Measurements from ENCODE around the gene MKRN3. TPM values are rescaled to one million over a fixed set of nuclear protein-coding genes. Genes with fewer than 3 reads are reported as not detected.

The MKRN3 gene
- total RNA-seq, 1 donor from 2014 or later = not detected

DNA sequence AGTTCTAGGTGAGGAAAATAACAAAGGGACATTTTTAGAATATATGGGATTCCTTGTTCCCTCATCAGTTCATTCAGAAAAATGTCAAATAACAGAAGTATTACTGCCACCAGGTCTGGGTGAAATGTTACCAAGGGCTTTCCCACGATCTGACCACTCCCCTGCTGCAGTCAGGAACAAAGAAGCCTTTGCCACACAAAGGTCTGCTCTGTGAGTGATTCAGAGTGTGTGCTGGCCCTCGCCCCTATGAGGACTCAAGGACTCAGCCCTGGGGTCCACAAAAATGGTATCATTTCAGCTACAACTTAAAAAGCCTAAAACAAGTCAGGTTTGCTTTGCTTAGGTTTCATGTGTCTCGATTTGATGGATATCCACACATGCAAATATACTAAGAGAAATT, 5.0 kb downstream of the MKRN3 start:
- Histone ChIP-seq H3K4me3 (ENCODE audit: low read depth, low read length) (no peak overlapping the region), H3K27me3 (ENCODE audit: control insufficient read depth, insufficient read depth, low read length) (no peaks in the 10 kb centered on the region), H3K36me3 (ENCODE audit: control insufficient read depth, insufficient read depth, low read length) (no peaks in the 10 kb centered on the region)
- FAIRE-seq (no peak), DNase-seq (ENCODE audit: low read depth) (no peak)
- TF ChIP-seq, protein P1, sequence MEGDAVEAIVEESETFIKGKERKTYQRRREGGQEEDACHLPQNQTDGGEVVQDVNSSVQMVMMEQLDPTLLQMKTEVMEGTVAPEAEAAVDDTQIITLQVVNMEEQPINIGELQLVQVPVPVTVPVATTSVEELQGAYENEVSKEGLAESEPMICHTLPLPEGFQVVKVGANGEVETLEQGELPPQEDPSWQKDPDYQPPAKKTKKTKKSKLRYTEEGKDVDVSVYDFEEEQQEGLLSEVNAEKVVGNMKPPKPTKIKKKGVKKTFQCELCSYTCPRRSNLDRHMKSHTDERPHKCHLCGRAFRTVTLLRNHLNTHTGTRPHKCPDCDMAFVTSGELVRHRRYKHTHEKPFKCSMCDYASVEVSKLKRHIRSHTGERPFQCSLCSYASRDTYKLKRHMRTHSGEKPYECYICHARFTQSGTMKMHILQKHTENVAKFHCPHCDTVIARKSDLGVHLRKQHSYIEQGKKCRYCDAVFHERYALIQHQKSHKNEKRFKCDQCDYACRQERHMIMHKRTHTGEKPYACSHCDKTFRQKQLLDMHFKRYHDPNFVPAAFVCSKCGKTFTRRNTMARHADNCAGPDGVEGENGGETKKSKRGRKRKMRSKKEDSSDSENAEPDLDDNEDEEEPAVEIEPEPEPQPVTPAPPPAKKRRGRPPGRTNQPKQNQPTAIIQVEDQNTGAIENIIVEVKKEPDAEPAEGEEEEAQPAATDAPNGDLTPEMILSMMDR (IDR thresholded peaks at IDR 0.05; ENCODE audit: insufficient read depth, low read length, severe bottlenecking) = no peak

DNA sequence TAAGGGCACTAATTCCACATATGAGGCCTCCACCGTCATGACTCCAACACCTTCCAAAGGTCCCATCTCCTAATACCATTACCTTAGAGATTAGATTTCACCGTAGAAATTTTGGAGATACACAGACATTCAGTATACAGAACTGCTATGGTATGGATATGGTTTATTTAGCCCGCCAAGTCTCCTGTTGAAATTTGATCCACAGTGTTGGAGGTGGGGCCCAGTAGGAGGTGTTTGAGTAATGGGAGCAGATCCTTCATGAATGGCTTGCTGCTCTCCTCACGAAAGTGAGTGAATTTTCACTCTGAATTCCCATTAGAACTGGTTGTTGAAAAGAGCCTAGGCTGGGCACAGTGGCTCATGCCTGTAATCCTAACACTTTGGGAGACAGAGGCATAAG, 7.4 kb downstream of the MKRN3 start:
- H3K36me3 ChIP-seq (ENCODE audit: control insufficient read depth, insufficient read depth, low read length) = no peaks in the 10 kb centered on the region
- no peak for FAIRE-seq
- TF ChIP-seq, protein P1 (IDR thresholded peaks at IDR 0.05; ENCODE audit: insufficient read depth, low read length, severe bottlenecking) = no peak
- H3K27me3 ChIP-seq (ENCODE audit: control insufficient read depth, insufficient read depth, low read length) = no peaks in the 10 kb centered on the region
- no peak for DNase-seq (ENCODE audit: low read depth)
- H3K4me3 ChIP-seq (ENCODE audit: low read depth, low read length) = no peak overlapping the region

DNA sequence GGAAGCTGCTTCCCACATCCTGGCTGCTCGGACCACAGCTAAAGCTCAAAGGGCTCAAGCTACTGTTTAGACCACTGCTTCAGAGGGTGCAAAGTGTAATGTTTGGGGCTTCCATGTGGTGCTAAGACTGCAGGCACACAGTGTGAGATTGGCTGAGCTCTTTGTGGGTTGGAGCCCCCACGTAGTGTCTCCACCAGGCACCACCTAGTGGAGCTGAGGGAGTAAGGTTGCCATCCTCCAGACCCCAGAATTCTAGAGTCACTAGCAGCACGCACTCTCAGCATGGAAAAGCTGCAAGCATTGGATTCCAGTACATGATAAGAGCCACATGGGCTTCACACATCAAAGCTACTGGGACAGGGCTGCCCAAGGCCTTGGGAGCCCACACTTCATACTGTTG, 9.3 kb downstream of the MKRN3 start:
- TF ChIP-seq, protein P1 (IDR thresholded peaks at IDR 0.05; ENCODE audit: insufficient read depth, low read length, severe bottlenecking) = no peak
- Histone ChIP-seq H3K4me3 (ENCODE audit: low read depth, low read length) (no peak overlapping the region), H3K36me3 (ENCODE audit: control insufficient read depth, insufficient read depth, low read length) (no peaks in the 10 kb centered on the region), H3K27me3 (ENCODE audit: control insufficient read depth, insufficient read depth, low read length) (no peaks in the 10 kb centered on the region)
- FAIRE-seq (no peak), DNase-seq (ENCODE audit: low read depth) (no peak)

DNA sequence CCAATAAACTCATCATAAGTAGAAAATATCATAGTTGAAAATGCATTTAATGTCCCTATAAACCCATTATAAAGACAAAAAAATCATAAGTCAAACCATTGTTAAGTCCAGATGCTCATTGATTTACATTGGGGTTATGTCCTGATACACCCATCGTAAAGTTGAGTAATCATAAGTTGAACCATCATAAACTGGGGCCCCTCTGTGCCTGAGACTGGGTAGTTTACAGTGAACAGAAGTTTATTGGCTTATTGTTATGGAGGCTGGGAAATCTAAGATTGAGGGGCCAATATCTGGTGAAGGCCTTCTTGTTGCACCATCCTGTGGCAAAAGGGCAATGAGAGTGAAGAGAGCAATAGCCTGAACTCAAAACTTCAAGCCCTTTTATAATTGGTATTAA, 10.6 kb downstream of the MKRN3 start:
- DNase-seq (ENCODE audit: low read depth) = no peak
- Histone ChIP-seq H3K4me3 (ENCODE audit: low read depth, low read length) (no peak overlapping the region), H3K27me3 (ENCODE audit: control insufficient read depth, insufficient read depth, low read length) (no peaks in the 10 kb centered on the region), H3K36me3 (ENCODE audit: control insufficient read depth, insufficient read depth, low read length) (no peaks in the 10 kb centered on the region)
- TF ChIP-seq, protein P1 (IDR thresholded peaks at IDR 0.05; ENCODE audit: insufficient read depth, low read length, severe bottlenecking) = no peak
- no peak for FAIRE-seq

DNA sequence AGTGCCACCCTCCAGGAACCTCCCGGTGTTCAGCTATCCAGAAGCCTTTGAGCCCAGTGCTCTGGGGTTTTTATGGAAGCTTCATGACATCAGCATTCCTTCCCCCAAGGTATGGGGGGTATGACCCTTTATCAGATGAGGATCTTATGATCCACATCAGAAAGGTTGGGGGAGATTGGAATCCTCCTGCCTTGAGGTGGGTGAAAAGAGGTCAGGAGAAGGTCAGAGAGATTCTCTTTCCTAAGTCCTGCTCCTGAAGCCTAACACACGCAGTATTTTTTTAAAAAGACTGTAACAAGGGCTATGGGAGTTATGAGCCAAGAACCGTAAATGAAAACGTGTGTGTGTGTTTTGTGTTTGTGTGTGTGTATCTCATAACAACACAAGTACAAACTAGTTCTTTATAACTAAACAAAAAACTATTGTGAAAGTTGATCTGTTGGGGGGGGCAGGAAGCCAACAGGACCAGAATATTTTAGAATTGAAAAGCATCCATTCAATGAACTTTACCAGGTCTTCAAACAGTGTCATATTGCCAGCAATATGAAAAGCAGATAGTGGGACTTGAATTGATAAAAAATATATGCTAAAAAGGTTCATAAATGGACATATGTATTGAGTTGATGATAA, 13.2 kb downstream of the MKRN3 start:
- no peaks in the 10 kb centered on the region for H3K36me3 ChIP-seq (ENCODE audit: control insufficient read depth, insufficient read depth, low read length)
- no peaks in the 10 kb centered on the region for H3K27me3 ChIP-seq (ENCODE audit: control insufficient read depth, insufficient read depth, low read length)
- FAIRE-seq (no peak), DNase-seq (ENCODE audit: low read depth) (no peak)
- no peak overlapping the region for H3K4me3 ChIP-seq (ENCODE audit: low read depth, low read length)
- TF ChIP-seq, protein P1 (IDR thresholded peaks at IDR 0.05; ENCODE audit: insufficient read depth, low read length, severe bottlenecking) = no peak

DNA sequence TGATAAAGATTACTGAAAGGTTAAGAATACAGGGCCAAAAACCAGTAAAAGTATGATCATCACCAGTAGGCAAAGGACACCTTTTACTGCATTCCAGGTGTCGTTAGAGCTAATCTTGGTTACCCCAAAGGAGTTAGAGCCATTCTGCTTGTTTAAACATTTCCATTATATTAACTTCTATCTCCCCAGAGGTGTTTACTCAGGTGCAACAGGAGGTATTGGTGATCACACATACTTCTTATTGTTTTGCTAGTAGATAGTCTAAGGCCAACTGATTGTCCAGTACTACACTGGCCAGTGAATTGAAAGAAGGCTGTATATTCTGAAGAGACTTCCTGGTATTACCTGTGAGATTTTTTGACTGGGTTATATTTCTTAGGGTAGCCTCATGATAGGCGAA, 22.8 kb downstream of the MKRN3 start:
- Histone ChIP-seq H3K4me3 (ENCODE audit: low read depth, low read length) (no peak overlapping the region), H3K36me3 (ENCODE audit: control insufficient read depth, insufficient read depth, low read length) (no peaks in the 10 kb centered on the region), H3K27me3 (ENCODE audit: control insufficient read depth, insufficient read depth, low read length) (no peaks in the 10 kb centered on the region)
- TF ChIP-seq, protein P1 (IDR thresholded peaks at IDR 0.05; ENCODE audit: insufficient read depth, low read length, severe bottlenecking) = no peak
- no peak for FAIRE-seq
- no peak for DNase-seq (ENCODE audit: low read depth)

All from bronchial epithelial cell (primary cell).